Lung (tissue), 12 donors: Measurements from ENCODE around the gene BTF3L4. TPM values are rescaled to one million over a fixed set of nuclear protein-coding genes. Genes with fewer than 3 reads are reported as not detected.
"Not testable (repeated sequence)": the region's sequence is repeated elsewhere in the genome, so short reads cannot be mapped to it uniquely, and the experiment has no call there.

Experiments
- ATAC-seq: fragments of 200-7000 bp; cut with Tn5 transposase; one replicate; pipeline ENCODE4 v1.9.1; 2020; ENCODE audit warnings: moderate number of reproducible peaks; ENCODE audit not compliant: insufficient read depth, low FRiP score
- DNase-seq, 3 donors: peaks; one replicate each; pipeline ENCODE4 v3.0.0-alpha.2; 2013 to 2017
- H3K27ac ChIP-seq, 2 donors: one replicate each; pipeline ENCODE4 v1.5.1; 2013; ENCODE audit warnings: mild to moderate bottlenecking in 2 of 2, moderate library complexity in 2 of 2, control low read depth in 1 of 2, inconsistent platforms in 1 of 2, low read depth in 1 of 2, low read length in 1 of 2
- H3K27me3 ChIP-seq, 3 donors: one replicate each; pipeline ENCODE4 v1.5.1; 2013; ENCODE audit warnings: low read length in 2 of 3; ENCODE audit not compliant: control insufficient read depth in 3 of 3, insufficient read depth in 3 of 3
- H3K36me3 ChIP-seq, 4 donors: one replicate each; pipeline ENCODE4 v1.5.1; 2013; ENCODE audit warnings: low read length in 4 of 4, mild to moderate bottlenecking in 1 of 4, moderate library complexity in 1 of 4; ENCODE audit not compliant: control insufficient read depth in 4 of 4, insufficient read depth in 4 of 4
- H3K4me1 ChIP-seq, 5 donors: one replicate each; pipeline ENCODE4 v1.5.1; 2013; ENCODE audit warnings: low read length in 5 of 5, mild to moderate bottlenecking in 2 of 5, moderate library complexity in 1 of 5; ENCODE audit not compliant: control insufficient read depth in 5 of 5, insufficient read depth in 5 of 5
- H3K4me3 ChIP-seq: one replicate; pipeline ENCODE4 v1.5.1; 2013; ENCODE audit warnings: mild to moderate bottlenecking, control low read depth, moderate library complexity
- H3K9ac ChIP-seq, 2 donors: one replicate each; pipeline ENCODE4 v1.5.1; 2013; ENCODE audit warnings: low read length in 2 of 2, control low read depth in 1 of 2; ENCODE audit not compliant: insufficient read depth in 1 of 2
- H3K9me3 ChIP-seq, 4 donors: one replicate each; pipeline ENCODE4 v1.5.1; 2013; ENCODE audit warnings: low read length in 3 of 4, mild to moderate bottlenecking in 1 of 4, moderate library complexity in 1 of 4; ENCODE audit not compliant: control insufficient read depth in 4 of 4, insufficient read depth in 3 of 4
- WGBS, 2 donors: extraction: QIAGEN DNeasy Blood & Tissue Kit; methylation state at CpG; one replicate each; pipeline ENCODE4 v1.1.7; 2013; 5-methylcytosine and 5-hydroxymethylcytosine counted together
- polyA plus RNA-seq, 2 donors: library from polyadenylated mRNA; stranded (reverse); fragments of 200-250 nt; gene quantifications; one replicate each; pipeline ENCODE4 v1.2.1, GENCODE V29; 2013
- total RNA-seq, 2 donors: library from RNA; depleted of rRNA in 1 of 2; stranded (reverse); fragments of >200 nt in 1 of 2; gene quantifications; one replicate each; pipeline ENCODE4 v1.2.1, GENCODE V29; 2014 to 2021
- TF ChIP-seq, protein P1 (sequence below): IDR thresholded peaks from 2 replicates; pipeline ENCODE4 v1.5.1; 2012; ENCODE audit warnings: mild to moderate bottlenecking; ENCODE audit errors: control extremely low read depth, extremely low read depth
- donor health status: control.
- donor health status: control.
- donor health status: Bipolar disorder and iron deficiency.
- donor health status: healthy.
- donor health status: DM: yes; HTN: yes; CAD: no.

Gene BTF3L4
- total and polyA plus RNA-seq, 4 donors: 40.1 to 47.7 (median 41.1) TPM

DNA sequence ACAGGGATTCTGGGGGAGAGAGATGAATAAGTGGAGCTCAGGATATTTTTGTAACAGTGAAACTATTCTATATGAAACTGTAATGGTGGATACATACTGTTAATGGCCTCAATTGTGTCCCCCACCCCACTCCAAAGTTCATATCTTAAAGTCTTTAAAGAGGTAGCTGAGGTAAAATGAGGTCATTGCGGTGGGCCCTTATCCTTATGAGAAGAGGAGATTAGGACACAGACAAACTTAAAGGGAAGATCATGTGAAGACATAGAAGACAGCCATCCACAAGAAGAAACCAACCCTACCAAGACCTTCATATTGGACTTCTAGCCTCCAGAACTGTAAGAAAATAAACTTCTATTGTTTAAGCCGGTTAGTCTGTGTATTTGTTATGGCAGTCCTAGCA lies 10.9 kb upstream of the BTF3L4 start:
- Histone ChIP-seq H3K9me3 (no peaks in the 10 kb centered on the region), H3K9ac (no peak overlapping the region), H3K27ac (no peak overlapping the region), H3K4me1 (no peaks in the 10 kb centered on the region), H3K36me3 (peaks cover 0 to 7% (median 6%) of the 10 kb centered on the region in 4 donors), H3K27me3 (no peaks in the 10 kb centered on the region), H3K4me3 (no peak overlapping the region)
- WGBS, 2 donors: 94 to 97% methylated on average over 2 of the region's 2 CpGs
- DNase-seq (no peak), ATAC-seq (no peak)
- TF ChIP-seq, protein P1, sequence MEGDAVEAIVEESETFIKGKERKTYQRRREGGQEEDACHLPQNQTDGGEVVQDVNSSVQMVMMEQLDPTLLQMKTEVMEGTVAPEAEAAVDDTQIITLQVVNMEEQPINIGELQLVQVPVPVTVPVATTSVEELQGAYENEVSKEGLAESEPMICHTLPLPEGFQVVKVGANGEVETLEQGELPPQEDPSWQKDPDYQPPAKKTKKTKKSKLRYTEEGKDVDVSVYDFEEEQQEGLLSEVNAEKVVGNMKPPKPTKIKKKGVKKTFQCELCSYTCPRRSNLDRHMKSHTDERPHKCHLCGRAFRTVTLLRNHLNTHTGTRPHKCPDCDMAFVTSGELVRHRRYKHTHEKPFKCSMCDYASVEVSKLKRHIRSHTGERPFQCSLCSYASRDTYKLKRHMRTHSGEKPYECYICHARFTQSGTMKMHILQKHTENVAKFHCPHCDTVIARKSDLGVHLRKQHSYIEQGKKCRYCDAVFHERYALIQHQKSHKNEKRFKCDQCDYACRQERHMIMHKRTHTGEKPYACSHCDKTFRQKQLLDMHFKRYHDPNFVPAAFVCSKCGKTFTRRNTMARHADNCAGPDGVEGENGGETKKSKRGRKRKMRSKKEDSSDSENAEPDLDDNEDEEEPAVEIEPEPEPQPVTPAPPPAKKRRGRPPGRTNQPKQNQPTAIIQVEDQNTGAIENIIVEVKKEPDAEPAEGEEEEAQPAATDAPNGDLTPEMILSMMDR: no peak

DNA sequence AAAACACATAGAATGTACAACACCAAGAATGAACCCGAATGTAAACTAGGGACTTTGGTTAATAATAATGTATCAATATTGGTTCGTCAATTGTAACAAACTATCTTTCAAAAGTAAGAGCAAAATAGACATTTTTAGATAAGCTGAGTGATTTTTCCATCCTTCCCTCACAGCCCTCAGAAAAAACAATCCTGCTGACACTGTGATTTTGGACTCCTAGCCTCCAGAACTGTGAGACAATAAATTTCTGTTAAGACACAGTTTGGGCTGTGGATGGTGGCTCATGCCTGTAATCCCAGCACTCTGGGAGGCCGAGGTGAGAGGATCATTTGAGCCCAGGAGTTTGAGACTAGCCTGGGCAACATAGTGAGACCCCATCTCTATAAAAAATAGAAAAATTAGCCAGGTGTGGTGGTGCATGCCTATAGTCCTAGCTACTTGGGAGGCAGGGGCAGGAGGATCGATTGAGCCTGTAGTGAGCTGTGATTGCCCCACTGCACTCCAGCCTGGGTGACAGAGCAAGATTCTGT lies 10.4 kb upstream of the BTF3L4 start:
- not testable (repeated sequence) for H3K36me3 ChIP-seq, H3K27me3 ChIP-seq, H3K27ac ChIP-seq, H3K9ac ChIP-seq, DNase-seq, H3K4me3 ChIP-seq, ATAC-seq, H3K4me1 ChIP-seq, H3K9me3 ChIP-seq
- WGBS, 2 donors: 96% methylated on average over 4 of the region's 4 CpGs

DNA sequence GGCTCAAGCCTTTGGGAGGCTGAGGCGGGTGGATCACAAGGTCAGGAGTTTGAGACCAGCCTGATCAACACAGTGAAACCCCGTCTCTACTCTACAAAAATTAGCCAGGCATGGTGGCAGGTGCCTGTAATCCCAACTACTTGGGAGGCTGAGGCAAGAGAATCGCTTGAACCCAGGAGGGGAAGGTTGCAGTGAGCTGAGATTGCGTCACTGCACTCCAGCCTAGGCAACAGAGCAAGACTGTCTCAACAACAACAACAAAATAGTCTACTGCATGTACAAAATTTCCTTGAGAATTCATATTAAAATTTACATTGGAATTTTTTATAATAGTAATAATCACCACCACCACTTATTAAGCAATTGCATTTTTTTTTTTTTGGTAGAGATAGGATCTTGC lies 6.8 kb upstream of the BTF3L4 start:
- WGBS, 2 donors: 82 to 95% methylated on average over 4 of the region's 4 CpGs
- ATAC-seq: not testable (repeated sequence)

DNA sequence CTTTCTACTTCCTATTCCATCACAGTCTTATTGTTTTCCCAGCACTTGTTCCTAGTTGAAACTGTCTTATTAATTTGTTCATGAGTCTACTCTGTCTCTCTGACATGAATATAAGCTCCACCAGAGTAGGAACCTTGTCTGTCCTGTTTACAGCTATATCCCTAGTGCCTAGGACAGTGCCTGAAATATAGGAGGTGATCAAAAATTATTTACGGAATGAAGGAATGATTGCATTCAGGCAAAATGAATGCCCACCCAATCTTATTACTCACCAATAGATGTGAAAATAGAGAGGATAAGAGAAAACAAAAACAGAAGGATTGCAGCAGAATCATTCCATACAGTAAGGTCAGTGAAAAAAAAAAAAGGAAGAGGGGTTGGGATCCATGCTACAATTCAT lies 2.2 kb upstream of the BTF3L4 start:
- TF ChIP-seq, protein P1: no peak
- Histone ChIP-seq H3K4me1 (peaks cover 0 to 33% (median 8%) of the 10 kb centered on the region in 5 donors), H3K36me3 (no peaks in the 10 kb centered on the region), H3K27ac (no peak overlapping the region), H3K4me3 (no peak overlapping the region), H3K27me3 (no peaks in the 10 kb centered on the region), H3K9ac (no peak overlapping the region), H3K9me3 (no peaks in the 10 kb centered on the region)
- WGBS, 2 donors: 91% methylated on average over 1 of the region's 1 CpG
- DNase-seq: no peak
- no peak for ATAC-seq

More for the DNA sequence above, 6.8 kb upstream of the BTF3L4 start:
- H3K27ac ChIP-seq, DNase-seq, H3K9me3 ChIP-seq, H3K9ac ChIP-seq, H3K27me3 ChIP-seq, H3K4me1 ChIP-seq, H3K36me3 ChIP-seq, H3K4me3 ChIP-seq: not testable (repeated sequence)
